Activated T-helper 2 cell treated with anti-CD3 and anti-CD28 coated beads, Interferon-gamma antibody, Interleukin-2, Interleukin-4, amounts not matched to agents 10 μg/mL and 5 μg/mL and 100 μg/mL, durations not matched to agents 14 hours and 24 hours and 36 hours (primary cell): ENCODE data around the gene EWSR1. TPM values are rescaled to one million over a fixed set of nuclear protein-coding genes. Genes with fewer than 3 reads are reported as not detected.

Experiments
- DNase-seq: peaks from one replicate; pipeline ENCODE4 v3.0.0; 2021; ENCODE audit warnings: low spot score
- H3K27ac Mint-ChIP-seq: one replicate; pipeline ENCODE4 v1.8.0; 2021; ENCODE audit warnings: mixed read lengths
- H3K27me3 Mint-ChIP-seq: one replicate; pipeline ENCODE4 v1.8.0; 2021; ENCODE audit warnings: low read depth, mixed read lengths
- H3K36me3 Mint-ChIP-seq: one replicate; pipeline ENCODE4 v1.8.0; 2021; ENCODE audit warnings: low read depth, mixed read lengths
- H3K4me1 Mint-ChIP-seq: one replicate; pipeline ENCODE4 v1.8.0; 2021; ENCODE audit warnings: low read depth, mixed read lengths
- H3K4me3 Mint-ChIP-seq: one replicate; pipeline ENCODE4 v1.8.0; 2021; ENCODE audit warnings: low read depth, mild to moderate bottlenecking, moderate library complexity, mixed read lengths
- H3K9me3 Mint-ChIP-seq: one replicate; pipeline ENCODE4 v1.8.0; 2021; ENCODE audit warnings: mixed read lengths
- intact Hi-C: fragments of 100-400 bp; cut with micrococcal nuclease; formaldehyde crosslinking; loops from one replicate; pipeline ENCODE4 v1.15.1; 2023
- total RNA-seq: library from RNA; stranded (reverse); gene quantifications from 2 replicates; pipeline ENCODE4 v1.2.3, GENCODE V29; 2022

Gene EWSR1
- total RNA-seq, 1 donor from 2014 or later: 436 TPM

- intact Hi-C loops: no loop called here
- Mint-ChIP-seq H3K4me3 (peak within 1 kb of the TSS; percentile 79), H3K27me3 (peaks cover 6% of the 10 kb centered on the region), H3K4me1 (peaks cover 13% of the 10 kb centered on the region), H3K27ac (peak within 1 kb of the TSS; percentile 12), H3K36me3 (peaks cover 2% of the 10 kb centered on the region), H3K9me3 (no peaks in the 10 kb centered on the region)
- peak; percentile 52 for DNase-seq
These were observed 38.2 kb downstream of the EWSR1 start, which contains the start of gene GAS2L1 for GRCh38 chr22:29306175-29306834. Gene GAS2L1 (plus strand): TSS chr22:29306650. CDS start chr22:29308106, 1,456 bp downstream.

DNA sequence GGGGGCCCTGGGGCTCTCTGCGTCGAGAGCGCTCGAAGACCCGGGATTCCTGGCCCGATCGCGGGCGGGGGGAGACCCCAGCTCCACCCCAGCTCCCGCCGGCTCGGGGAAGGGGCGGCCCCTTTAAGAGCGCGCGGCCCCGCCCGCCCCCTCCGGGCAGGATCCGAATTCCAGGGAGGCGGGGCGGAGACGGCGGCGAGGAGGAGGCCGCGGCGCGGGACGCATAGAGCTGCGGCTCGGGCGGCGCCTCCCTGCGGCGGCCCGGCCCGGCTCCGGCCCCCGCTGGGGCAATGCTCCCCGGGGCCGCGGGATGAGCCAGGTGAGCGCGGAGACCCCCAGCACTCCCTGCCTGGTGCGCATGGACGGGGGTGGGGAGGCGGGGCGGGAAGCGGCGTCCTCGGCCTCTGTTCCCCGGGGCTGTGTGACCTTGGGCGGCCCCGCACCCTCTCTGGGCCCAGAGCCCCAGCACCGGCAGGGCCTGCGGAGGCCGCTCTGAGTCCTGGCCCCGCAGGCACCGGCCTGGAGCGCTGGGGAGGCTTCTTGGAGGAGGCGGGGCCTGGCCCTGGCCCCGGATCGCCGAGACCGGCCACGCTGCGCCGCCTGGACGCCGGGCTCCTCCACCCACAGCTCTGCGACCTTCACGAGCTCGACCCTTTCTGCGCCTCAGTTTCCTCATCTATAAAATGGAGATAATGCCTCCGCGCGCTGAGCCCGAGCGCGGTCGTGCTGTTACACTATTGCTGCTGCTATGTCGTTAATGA, 38.9 kb downstream of the EWSR1 start:
- peak overlapping the region; percentile 12 for H3K27ac Mint-ChIP-seq
- no peaks in the 10 kb centered on the region for H3K9me3 Mint-ChIP-seq
- intact Hi-C loops: no loop called here
- H3K4me3 Mint-ChIP-seq: peak overlapping the region; percentile 79
- no peak for DNase-seq
- H3K36me3 Mint-ChIP-seq: no peaks in the 10 kb centered on the region
- H3K27me3 Mint-ChIP-seq: peaks cover 6% of the 10 kb centered on the region
- H3K4me1 Mint-ChIP-seq: peaks cover 14% of the 10 kb centered on the region

DNA sequence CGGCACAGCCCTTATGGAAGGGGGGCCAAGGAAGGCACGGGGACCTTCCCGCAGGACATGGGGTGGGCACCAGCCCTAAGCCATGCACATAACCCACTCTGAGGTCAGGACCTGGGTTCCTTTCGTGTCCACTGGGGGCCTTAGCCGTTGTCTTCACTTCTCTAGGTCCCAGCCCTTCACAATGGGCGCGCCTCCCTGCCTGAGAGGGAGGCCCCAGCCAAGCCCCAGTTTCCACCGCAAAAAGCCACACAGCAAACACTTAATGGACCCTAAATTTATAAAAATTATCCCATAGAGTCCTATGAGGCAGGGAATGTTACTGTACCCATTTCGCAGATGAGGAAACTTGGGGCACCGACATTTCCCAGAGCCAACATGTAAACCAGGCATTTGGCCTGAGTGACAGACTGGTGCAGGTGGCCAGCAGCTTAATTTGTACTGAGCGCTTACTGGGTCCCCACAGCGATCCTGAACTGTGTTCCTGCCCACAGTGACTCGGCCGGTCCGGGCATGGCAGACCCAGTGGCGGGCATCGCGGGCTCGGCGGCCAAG, 39.6 kb downstream of the EWSR1 start:
- intact Hi-C loops: no loop called here
- peaks cover 14% of the 10 kb centered on the region for H3K4me1 Mint-ChIP-seq
- no peaks in the 10 kb centered on the region for H3K36me3 Mint-ChIP-seq
- DNase-seq: no peak
- H3K4me3 Mint-ChIP-seq: peak overlapping the region; percentile 79
- peak overlapping the region; percentile 12 for H3K27ac Mint-ChIP-seq
- no peaks in the 10 kb centered on the region for H3K9me3 Mint-ChIP-seq
- H3K27me3 Mint-ChIP-seq: peaks cover 9% of the 10 kb centered on the region

- intact Hi-C loops: no loop called here
- Mint-ChIP-seq H3K4me3 (no peak overlapping the region), H3K27me3 (peaks cover 15% of the 10 kb centered on the region)
These were observed 40.2 kb downstream of the EWSR1 start for GRCh38 chr22:29308148-29308790.

GRCh38 chr22:29308791-29309262, 40.8 kb downstream of the EWSR1 start:
- peaks cover 17% of the 10 kb centered on the region for H3K4me1 Mint-ChIP-seq
- no peaks in the 10 kb centered on the region for H3K9me3 Mint-ChIP-seq
- H3K4me3 Mint-ChIP-seq: peak overlapping the region; percentile 13
- H3K27me3 Mint-ChIP-seq: peaks cover 20% of the 10 kb centered on the region
- H3K36me3 Mint-ChIP-seq: no peaks in the 10 kb centered on the region
- no peak overlapping the region for H3K27ac Mint-ChIP-seq
- peak; percentile 28 for DNase-seq
- intact Hi-C loops: no loop called here

More at GRCh38 chr22:29308148-29308790, 40.2 kb downstream of the EWSR1 start:
- H3K9me3 Mint-ChIP-seq: no peaks in the 10 kb centered on the region
- peaks cover 14% of the 10 kb centered on the region for H3K4me1 Mint-ChIP-seq
- no peaks in the 10 kb centered on the region for H3K36me3 Mint-ChIP-seq
- no peak overlapping the region for H3K27ac Mint-ChIP-seq
- DNase-seq: no peak

DNA sequence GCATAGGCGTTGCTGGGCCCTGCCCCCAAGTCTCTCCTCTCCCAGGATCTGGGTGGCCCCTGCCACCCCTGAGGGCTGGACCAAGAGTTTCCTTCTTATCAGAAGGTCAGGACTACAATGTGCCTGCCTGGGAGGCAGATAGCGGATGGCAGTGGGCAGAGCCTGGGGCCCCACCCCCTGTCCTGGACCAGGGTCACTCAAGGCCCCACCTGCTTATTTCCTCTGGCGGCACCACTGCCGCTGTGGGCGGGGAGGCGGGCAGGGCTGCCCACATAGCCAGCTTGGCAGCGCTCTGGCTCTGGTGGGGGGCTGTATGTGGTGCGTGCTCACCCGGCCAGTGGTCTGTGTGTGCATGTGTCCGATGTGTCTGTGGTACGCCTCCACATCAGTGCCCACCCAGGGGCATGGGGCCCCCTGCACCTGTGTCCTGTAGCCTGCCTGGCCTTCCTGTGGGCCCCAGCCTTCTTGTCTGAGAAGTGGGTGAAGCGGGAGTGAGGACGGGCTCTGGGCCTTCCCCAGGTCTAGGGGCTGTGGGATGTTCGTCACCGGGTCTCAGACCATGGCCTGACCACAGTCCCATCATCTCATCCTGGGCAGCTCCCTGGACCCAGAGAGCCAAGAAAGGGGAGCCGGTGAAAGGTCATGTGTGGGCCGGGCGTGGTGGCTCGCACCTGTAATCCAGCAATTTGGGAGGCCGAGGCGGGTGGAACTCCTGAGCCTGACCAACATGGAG, 41.4 kb downstream of the EWSR1 start:
- no peaks in the 10 kb centered on the region for H3K9me3 Mint-ChIP-seq
- intact Hi-C loops: loop anchor here (5.0 kb wide), 1 partner anchor 37 kb away; no protein-coding TSS in a partner anchor
- no peak overlapping the region for H3K27ac Mint-ChIP-seq
- peaks cover 26% of the 10 kb centered on the region for H3K27me3 Mint-ChIP-seq
- H3K36me3 Mint-ChIP-seq: no peaks in the 10 kb centered on the region
- no peak overlapping the region for H3K4me3 Mint-ChIP-seq
- H3K4me1 Mint-ChIP-seq: peaks cover 23% of the 10 kb centered on the region
- no peak for DNase-seq

DNA sequence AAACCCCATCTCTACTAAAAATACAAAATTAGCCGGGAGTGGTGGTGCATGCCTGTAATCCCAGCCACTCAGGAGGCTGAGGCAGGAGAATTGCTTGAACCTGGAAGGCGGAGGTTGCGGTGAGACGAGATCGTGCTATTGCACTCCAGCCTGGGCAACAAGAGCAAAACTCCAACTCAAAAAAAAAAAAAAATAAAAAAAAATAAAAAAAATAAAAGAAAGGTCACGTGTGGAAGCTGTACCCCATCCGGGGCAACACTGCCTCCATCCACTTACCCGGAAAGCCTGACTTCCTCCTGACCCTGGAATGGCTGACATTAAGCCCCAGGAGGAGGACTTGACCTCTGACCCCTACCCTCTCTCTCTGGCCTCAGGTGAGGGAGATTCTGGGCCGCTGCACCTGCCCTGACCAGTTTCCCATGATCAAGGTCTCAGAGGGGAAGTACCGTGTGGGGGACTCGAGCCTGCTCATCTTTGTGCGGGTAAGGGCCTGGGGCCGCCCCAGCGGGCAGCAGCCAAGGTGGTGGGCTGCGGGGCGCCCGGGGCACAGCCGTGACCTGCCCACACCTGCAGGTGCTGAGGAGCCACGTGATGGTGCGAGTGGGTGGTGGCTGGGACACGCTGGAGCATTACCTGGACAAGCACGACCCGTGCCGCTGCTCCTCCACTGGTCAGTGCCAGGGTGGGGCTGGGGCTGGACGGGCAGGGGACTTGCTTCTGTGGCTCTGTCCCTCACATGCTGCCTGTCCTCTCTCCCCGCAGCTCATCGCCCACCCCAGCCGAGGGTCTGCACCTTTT, 42.2 kb downstream of the EWSR1 start:
- no peak overlapping the region for H3K4me3 Mint-ChIP-seq
- no peaks in the 10 kb centered on the region for H3K9me3 Mint-ChIP-seq
- H3K4me1 Mint-ChIP-seq: peaks cover 24% of the 10 kb centered on the region
- no peak overlapping the region for H3K27ac Mint-ChIP-seq
- no peaks in the 10 kb centered on the region for H3K36me3 Mint-ChIP-seq
- DNase-seq: no peak
- intact Hi-C loops: loop anchor here (5.0 kb wide), 1 partner anchor 38 kb away; no protein-coding TSS in a partner anchor
- H3K27me3 Mint-ChIP-seq: peaks cover 30% of the 10 kb centered on the region

- Mint-ChIP-seq H3K27ac (no peak overlapping the region), H3K36me3 (no peaks in the 10 kb centered on the region), H3K9me3 (no peaks in the 10 kb centered on the region), H3K4me1 (peaks cover 24% of the 10 kb centered on the region), H3K4me3 (no peak overlapping the region), H3K27me3 (peaks cover 30% of the 10 kb centered on the region)
- intact Hi-C loops: loop anchor here (5.0 kb wide), 1 partner anchor 39 kb away; no protein-coding TSS in a partner anchor
- peak; percentile 56 for DNase-seq
These were observed 42.8 kb downstream of the EWSR1 start for GRCh38 chr22:29310863-29311339.

- peaks cover 24% of the 10 kb centered on the region for H3K4me1 Mint-ChIP-seq
- no peak overlapping the region for H3K4me3 Mint-ChIP-seq
- peaks cover 36% of the 10 kb centered on the region for H3K27me3 Mint-ChIP-seq
- intact Hi-C loops: loop anchor here (5.0 kb wide), 1 partner anchor 39 kb away; no protein-coding TSS in a partner anchor
- no peak for DNase-seq
- H3K27ac Mint-ChIP-seq: no peak overlapping the region
- no peaks in the 10 kb centered on the region for H3K9me3 Mint-ChIP-seq
- H3K36me3 Mint-ChIP-seq: no peaks in the 10 kb centered on the region
These were observed 43.6 kb downstream of the EWSR1 start for GRCh38 chr22:29311464-29312217.

DNA sequence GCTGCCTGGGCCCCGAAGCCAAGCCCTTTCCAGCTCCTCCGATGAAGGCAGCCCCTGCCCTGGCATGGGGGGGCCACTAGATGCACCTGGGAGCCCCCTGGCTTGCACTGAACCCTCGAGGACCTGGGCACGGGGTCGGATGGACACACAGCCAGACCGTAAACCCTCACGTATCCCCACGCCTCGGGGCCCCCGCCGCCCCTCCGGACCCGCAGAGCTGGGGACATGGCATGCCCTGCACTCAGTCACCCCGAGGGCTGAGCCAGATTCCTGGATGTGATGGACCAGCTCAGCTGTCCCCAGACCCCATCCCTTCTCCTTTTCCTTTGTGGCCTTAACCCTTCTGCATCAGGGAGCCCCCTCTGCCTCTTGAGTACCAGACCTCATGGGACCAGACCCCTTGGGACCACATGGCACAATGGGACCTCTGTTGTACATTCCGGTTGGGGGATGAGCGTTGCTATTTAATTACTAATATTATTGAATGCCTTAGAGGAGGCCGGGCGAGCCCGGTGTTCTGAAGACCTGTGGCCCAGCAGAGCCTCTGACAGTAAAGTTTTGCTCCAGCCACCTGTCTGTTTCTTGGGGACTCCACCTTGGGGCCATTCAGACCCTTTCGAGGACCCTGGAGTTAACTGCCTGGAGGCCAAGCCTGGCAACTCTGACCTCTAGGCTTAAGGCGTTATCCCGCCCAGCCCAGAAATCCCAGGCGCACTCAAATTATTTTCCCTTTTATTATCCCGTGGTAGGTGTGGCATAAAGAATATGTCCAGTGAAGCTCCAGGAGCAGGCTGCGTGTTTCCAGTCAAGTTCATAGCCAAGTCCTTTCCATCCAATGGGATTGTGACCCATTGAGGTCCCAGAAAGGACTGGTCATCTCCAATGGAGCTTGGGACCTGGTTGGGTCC, 44.4 kb downstream of the EWSR1 start:
- Mint-ChIP-seq H3K4me3 (no peak overlapping the region), H3K4me1 (peaks cover 22% of the 10 kb centered on the region), H3K27ac (no peak overlapping the region), H3K36me3 (no peaks in the 10 kb centered on the region), H3K27me3 (peaks cover 41% of the 10 kb centered on the region), H3K9me3 (no peaks in the 10 kb centered on the region)
- no peak for DNase-seq
- intact Hi-C loops: loop anchor here (5.0 kb wide), 1 partner anchor 40 kb away; no protein-coding TSS in a partner anchor
